Activated T-helper 9 cell treated with anti-CD3 and anti-CD28 coated beads, Interleukin-2, amount 50 U/mL, for 16 hours (primary cell): Measurements from ENCODE around the gene RSPH3.
"Not testable (repeated sequence)": the region's sequence is repeated elsewhere in the genome, so short reads cannot be mapped to it uniquely, and the experiment has no call there.

Experiments
- DNase-seq: peaks from one replicate; pipeline ENCODE4 v3.0.0-alpha.2; 2020; ENCODE audit warnings: low read depth

The RSPH3 gene

GRCh38 chr6:158999666-159000403 lies at the start of gene RSPH3:
Gene RSPH3 (minus strand): TSS chr6:159000202. CDS start chr6:158999550, 652 bp downstream.
- peak; percentile 86 for DNase-seq

GRCh38 chr6:159047891-159048685 lies 48.1 kb upstream of the RSPH3 start:
- DNase-seq = no peak

DNA sequence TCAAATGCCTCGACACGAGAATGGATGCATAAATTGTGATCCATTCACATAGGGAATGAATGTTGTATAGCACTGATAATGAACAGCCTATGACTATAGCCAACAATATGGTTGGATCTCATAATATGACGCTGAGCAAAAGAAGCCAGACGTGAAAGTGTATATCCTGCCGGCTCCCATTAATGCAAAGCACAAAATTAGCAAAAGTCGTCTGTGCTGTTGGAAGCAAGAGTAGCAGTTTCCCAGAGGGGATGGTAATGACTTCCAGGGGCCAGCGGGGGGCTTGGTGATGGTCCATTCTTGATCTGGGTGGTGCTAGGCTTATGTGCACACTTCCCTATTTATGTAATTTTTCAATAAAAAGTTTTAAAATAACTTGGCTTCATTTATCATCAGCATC lies 45.8 kb upstream of the RSPH3 start:
- DNase-seq = no peak

DNA sequence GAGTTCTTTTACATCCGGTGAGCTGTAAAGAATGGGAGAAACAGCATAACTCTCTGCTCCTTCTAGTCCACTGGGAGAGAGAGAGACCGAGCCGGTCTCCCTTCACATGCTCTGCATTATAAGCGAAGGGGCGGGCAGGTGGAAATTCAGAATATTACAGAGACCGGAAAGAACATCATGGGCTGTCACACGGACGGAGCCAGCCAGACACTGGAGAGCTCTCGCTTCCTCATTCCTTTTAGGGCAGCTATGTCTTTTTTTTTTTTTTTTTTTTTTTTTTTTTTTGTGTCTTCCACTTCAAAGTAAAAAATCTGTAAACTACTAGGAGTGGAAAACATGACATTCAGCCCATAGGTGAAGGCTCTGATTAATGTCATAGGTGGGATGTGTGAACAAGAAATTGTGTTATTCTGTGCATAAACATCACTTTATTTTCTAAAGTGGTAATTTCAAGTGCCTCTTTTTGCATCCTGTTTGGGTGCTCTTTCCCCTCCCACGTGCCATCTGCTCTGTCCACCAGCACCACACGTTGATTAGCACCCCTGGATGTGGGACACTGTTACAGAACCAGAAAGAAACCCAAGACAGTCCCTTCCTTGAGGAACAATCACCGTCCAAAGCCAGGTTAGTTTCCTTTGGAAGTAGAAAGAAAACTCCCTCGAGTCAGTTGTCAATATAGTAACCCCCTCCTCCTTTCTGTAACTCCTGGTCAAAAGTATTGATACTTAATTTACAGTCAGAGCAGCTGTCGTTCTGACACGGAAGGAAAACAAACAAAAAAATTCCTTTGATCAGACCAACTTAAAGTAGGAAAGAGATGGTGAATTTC lies 45.1 kb upstream of the RSPH3 start, which contains the start of gene TAGAP:
TSS of gene TAGAP (minus strand) at position 93 of the 829 bp plus-strand sequence. CDS start 845 bp downstream, outside the sequence.
- peak; percentile 75 for DNase-seq

DNA sequence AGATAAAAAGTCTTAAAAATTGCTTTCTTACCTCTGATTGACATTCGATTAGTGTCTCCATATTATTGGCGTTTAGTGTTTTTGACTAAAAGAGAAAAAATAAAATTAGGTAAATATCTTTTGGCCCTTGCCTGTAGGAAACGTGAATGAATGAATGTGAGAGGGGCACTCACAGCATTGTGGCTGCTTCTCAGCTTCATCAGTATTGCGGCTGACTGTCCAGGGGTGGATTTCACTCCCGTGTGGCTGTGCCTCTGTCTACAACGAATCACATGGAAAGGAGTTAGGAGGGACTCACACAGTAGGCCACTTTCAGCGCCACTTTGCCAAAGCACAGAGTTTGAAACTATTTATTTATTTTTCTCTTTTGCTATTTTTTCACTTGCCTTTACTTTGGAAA lies 43.9 kb upstream of the RSPH3 start:
- DNase-seq = no peak

- DNase-seq = no peak
Observed at GRCh38 chr6:159043251-159043650, 43.2 kb upstream of the RSPH3 start.

- DNase-seq = no peak
Observed at GRCh38 chr6:159042826-159043181, 42.8 kb upstream of the RSPH3 start.

DNA sequence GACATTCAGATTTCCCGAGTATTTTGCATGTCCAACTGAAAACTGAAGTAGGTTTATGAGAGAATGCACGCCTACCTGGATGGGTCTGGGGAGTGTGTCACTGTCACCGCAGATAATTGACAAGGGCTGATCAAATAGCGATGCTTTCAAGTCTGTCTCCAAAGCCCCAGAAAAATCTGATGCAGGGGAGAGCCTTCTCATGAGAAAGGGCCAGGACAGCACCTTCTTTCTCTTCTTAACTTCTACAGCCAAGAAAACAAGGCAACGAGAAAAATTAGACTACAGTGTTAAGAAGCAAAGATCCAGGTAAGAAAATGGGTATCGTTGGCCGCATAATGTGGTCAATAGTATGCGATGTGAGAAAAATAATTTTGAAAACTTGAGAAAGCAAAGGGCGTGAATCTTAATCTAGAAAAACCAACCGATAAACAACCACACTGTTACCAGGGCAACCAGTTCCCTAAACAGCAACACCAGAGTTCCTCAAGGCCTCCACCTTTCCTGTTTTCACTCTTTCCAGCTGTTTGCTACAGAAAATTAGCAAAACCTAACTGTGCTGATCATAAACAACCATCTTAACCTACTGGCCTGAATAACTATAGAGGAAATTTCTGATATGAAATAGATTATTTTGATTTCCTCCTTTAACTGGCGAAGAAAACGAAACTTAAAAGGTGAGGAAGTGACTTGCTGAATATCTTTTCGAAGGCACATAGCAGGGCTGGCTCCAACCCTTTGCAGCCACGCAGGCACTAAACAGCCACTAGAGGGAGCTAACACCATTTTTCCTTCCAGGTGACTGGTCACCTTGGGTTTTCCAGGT lies 42.2 kb upstream of the RSPH3 start:
- DNase-seq = peak; percentile 54

DNA sequence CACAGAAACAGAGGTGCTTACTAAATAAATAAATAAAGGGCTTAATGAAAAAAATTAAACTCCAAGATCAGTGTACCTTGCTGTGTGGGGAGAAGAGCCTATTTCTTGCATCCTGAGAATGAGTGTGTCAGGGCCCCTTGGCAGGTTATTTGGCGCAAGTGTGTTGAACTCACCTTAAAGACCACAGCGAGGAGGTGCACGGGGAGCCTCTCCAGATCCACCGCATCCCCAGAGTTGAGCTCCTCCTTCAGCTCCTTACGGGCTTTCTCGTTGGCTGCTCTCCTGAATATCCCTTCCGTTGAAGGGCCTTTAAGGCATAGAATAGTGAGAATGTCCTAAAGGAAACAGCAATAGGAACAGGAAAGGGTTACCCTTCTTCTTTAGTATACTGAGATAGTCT lies 41.2 kb upstream of the RSPH3 start:
- no peak for DNase-seq

DNA sequence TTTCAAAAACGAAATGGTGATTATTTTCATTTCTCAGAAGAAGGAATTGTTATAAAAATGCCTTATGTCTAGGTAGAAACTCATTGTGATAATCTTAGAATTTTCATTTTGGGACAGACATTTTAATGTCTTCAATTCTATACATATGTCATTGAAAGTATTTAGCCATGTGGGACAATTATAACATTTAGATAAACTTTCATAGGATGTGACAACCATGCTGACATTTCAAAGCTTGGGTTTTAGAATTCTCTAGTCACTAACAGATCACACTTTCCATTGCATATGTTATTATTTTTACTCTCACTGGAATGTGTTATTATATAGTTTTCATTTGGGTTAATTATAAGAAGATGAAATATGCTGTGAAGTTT lies 39.9 kb upstream of the RSPH3 start:
- DNase-seq = no peak

- no peak for DNase-seq
Observed at GRCh38 chr6:159038914-159039884, 39.2 kb upstream of the RSPH3 start.

DNA sequence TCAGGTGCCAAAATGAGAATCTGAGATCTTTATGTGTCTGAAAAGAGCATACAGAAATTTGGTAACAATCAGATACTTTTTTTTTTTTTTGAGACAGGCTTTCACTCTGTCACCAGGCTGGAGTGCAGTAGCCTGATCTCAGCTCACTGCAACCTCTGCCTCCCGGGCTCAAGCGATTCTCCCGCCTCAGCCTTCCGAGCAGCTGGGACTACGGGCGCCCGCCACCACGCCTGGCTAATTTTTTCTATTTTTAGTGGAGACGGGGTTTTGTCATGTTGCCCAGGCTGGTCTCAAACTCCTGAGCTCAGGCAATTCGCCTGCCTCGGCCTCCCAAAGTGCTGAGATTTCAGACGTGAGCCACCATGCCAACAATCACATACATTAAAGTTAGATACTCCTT lies 38.3 kb upstream of the RSPH3 start:
- not testable (repeated sequence) for DNase-seq

- DNase-seq = no peak
Observed at GRCh38 chr6:159037756-159038290, 37.8 kb upstream of the RSPH3 start.

DNA sequence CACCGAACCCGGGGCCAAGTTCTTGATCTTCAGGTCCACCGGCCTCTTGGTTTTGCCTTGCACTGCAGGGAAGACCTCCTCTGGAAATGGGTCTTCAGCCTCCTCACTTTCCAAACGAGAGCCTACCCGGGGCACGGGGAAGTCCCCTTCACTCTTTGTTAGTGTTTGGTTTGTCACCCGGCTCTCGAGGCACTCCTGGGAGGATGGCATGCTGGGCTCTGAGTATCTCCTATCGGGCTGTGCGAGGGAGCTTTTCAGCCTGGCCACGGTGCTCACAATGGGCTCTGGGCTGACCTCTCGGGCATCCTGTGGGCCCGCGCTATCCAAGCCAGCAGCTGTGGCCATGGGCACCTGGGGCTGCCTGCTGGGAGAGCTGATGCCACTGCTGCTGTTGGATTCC lies 36.7 kb upstream of the RSPH3 start:
- no peak for DNase-seq

DNA sequence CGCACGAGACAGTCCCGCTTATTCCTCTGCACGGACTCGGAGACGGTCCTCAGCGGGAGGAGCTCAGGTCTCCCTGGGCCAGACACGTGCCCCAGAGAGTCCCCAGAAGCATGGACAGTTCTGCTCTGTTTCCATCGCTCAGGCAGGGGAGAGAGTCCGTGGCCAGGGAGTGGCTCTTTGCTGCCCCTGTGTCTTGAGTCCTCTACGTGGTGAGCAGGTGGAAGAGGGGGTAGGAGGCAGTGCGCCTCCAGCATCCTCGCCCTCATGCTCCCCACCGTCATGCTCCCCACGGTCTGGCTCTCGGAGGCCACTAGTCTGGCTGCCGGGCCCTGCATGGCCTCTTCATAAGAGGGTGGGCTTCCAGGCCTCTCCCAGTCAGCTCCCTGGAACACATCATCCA lies 35.9 kb upstream of the RSPH3 start:
- DNase-seq = no peak

DNA sequence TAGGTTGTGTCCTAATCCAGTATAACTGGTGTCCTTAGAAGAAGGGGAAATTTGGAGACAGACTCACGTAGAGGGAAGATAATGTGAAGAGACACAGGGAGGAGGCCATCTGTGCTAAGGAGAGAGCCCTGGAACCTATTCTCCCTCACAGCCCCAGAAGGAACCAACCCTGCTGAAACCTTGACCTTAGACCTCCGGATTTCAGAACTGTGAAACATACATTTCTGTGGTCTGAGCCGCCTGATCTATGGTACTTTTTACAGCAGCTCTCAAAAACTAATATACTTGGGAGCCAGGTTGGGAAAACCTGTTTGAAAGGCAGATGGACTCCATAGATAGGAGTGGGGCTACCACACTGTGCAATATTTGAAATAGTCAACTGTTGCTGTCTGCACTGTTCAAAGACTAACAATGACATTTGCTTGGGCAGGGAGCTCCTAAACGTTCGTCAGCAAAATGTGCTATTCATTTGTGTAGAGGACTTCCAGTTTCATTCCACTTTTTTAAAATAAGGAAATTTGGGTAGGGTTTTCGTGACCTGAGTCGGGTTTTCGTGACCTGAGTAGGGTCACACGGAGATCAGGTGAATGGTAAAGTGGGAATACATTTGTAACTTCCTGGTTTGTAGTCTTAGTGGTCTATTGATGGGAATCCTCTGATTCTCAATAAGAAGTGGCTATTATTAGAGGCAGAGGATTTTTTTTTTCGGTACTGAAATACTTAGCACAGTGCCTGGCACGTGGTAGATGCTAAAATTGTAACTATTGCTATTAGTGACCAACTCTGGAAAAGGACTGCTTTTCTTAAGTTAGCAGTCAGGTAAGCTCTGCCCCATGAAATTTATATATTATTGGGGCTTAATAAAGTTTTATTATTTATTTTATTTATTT lies 33.4 kb upstream of the RSPH3 start:
- no peak for DNase-seq

DNA sequence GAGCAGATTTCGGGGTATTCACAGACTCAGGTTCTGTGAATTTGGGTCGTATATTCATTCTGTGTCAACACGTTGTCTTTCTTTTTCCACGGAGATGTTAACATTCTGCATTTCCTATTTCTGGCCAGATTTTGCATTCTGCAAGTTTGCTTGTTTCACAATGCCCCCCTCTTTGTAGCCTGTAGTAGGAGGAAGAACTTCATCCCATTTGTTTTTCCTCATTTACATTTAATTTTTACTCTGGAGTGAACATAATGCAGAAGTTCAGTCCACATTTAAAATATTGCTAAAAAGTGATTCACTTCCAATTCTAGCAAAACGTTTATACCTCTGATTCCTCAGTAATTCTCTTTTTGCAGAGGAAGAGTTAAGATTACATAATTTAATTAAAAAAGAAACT lies 31.8 kb upstream of the RSPH3 start:
- DNase-seq = no peak

DNA sequence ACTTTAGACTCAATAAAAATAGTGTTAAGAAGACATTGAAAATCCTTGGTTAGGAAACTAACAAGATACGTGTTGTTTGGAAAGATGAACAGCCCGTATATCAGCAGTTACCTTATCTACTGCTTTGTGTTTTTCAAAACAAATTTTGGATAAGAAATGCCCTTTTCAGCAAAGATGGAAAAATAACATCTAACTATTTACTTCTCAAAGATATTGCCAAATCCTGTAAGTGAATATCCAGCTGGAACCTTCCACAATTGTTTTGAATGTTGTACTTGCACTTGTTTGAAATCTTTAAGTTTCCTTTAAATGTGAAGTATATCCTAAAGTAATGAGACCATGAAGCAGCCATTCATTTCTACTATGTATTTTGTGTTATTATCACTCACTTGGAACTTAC lies 30.2 kb upstream of the RSPH3 start:
- DNase-seq = no peak

- not testable (repeated sequence) for DNase-seq
Observed at GRCh38 chr6:159025224-159025623, 25.2 kb upstream of the RSPH3 start.
